HAP-1 (cell line): ENCODE data around the gene SATB1.
"Not testable (repeated sequence)": the region's sequence is repeated elsewhere in the genome, so short reads cannot be mapped to it uniquely, and the experiment has no call there.

Source experiments
- DNase-seq, 2 experiments: peaks; one replicate each; pipeline ENCODE4 v3.0.0-alpha.2; 2016 to 2020; ENCODE audit warnings: low spot score in 2 of 2
- H3K27me3 ChIP-seq: fragments of 250-450 bp; sonication (Bioruptor Pico); 2 replicates; pipeline ENCODE4 v1.5.1; 2020; ENCODE audit warnings: low read depth, mild to moderate bottlenecking, moderate library complexity
- H3K36me3 ChIP-seq: fragments of 250-450 bp; sonication (Bioruptor Pico); replicated peaks from 2 replicates; pipeline ENCODE4 v1.5.1; 2020; ENCODE audit warnings: mild to moderate bottlenecking
- H3K4me1 ChIP-seq: fragments of 250-450 bp; sonication (Bioruptor Pico); 2 replicates; pipeline ENCODE4 v1.5.1; 2020; ENCODE audit warnings: mild to moderate bottlenecking
- H3K4me3 ChIP-seq: fragments of 250-450 bp; sonication (Bioruptor Pico); 2 replicates; pipeline ENCODE4 v1.5.1; 2020; ENCODE audit warnings: mild to moderate bottlenecking, moderate library complexity
- H3K9me3 ChIP-seq: fragments of 250-450 bp; sonication (Bioruptor Pico); 2 replicates; pipeline ENCODE4 v1.5.1; 2020; ENCODE audit warnings: mild to moderate bottlenecking, moderate library complexity
- in situ Hi-C: fragments of 300-500 bp; cut with MboI; formaldehyde crosslinking; loops from 3 replicates; pipeline ENCODE4 v1.14.3; 2020; ENCODE audit warnings: low sequenced_read_pairs, inconsistent platforms, mixed read lengths

The SATB1 gene

GRCh38 chr3:18424729-18425640 lies at the start of gene SATB1:
Gene SATB1, minus strand, starts transcription at chr3:18425339. Its CDS starts 4,372 bp downstream, at chr3:18420967.
- Histone ChIP-seq H3K27me3 (no peaks in the 10 kb centered on the region), H3K36me3 (peaks cover 7% of the 10 kb centered on the region), H3K4me3 (peak within 1 kb of the TSS; percentile 64), H3K9me3 (no peaks in the 10 kb centered on the region), H3K4me1 (peaks cover 38% of the 10 kb centered on the region)
- in situ Hi-C loops, result no loop called here
- peak; percentile 50 to 91 for DNase-seq

GRCh38 chr3:18474202-18474601 lies 49.1 kb upstream of the SATB1 start:
- Histone ChIP-seq H3K4me1 (no peaks in the 10 kb centered on the region), H3K36me3 (no peaks in the 10 kb centered on the region), H3K4me3 (no peak overlapping the region), H3K27me3 (no peaks in the 10 kb centered on the region), H3K9me3 (no peaks in the 10 kb centered on the region)
- no peak for DNase-seq
- in situ Hi-C loops, result no loop called here

- Histone ChIP-seq H3K36me3 (no peaks in the 10 kb centered on the region), H3K27me3 (no peaks in the 10 kb centered on the region), H3K4me3 (no peak overlapping the region), H3K9me3 (no peaks in the 10 kb centered on the region), H3K4me1 (no peaks in the 10 kb centered on the region)
- DNase-seq, result no peak
- in situ Hi-C loops, result no loop called here
Observed at GRCh38 chr3:18469775-18470174, 44.6 kb upstream of the SATB1 start.

- in situ Hi-C loops, result no loop called here
- Histone ChIP-seq H3K4me1 (no peaks in the 10 kb centered on the region), H3K27me3 (no peaks in the 10 kb centered on the region), H3K9me3 (no peaks in the 10 kb centered on the region), H3K4me3 (no peak overlapping the region), H3K36me3 (no peaks in the 10 kb centered on the region)
- DNase-seq, result no peak
Observed at GRCh38 chr3:18466136-18466535, 41.0 kb upstream of the SATB1 start.

GRCh38 chr3:18454766-18455165 lies 29.6 kb upstream of the SATB1 start:
- in situ Hi-C loops, result no loop called here
- DNase-seq, result no peak
- H3K9me3 ChIP-seq, result no peaks in the 10 kb centered on the region

GRCh38 chr3:18449618-18450017 lies 24.5 kb upstream of the SATB1 start:
- DNase-seq, result not testable (repeated sequence)

More at GRCh38 chr3:18454766-18455165, 29.6 kb upstream of the SATB1 start:
- Histone ChIP-seq H3K36me3 (no peaks in the 10 kb centered on the region), H3K4me1 (peaks cover 11% of the 10 kb centered on the region), H3K27me3 (no peaks in the 10 kb centered on the region), H3K4me3 (no peak overlapping the region)

GRCh38 chr3:18447720-18448119 lies 22.6 kb upstream of the SATB1 start:
- Histone ChIP-seq H3K4me3 (no peak overlapping the region), H3K9me3 (no peaks in the 10 kb centered on the region), H3K36me3 (peaks cover 4% of the 10 kb centered on the region; the same call in 1 of the 2 replicates), H3K4me1 (peaks cover 18% of the 10 kb centered on the region), H3K27me3 (no peaks in the 10 kb centered on the region)
- no peak for DNase-seq
- in situ Hi-C loops, result no loop called here

More at GRCh38 chr3:18449618-18450017, 24.5 kb upstream of the SATB1 start:
- in situ Hi-C loops, H3K9me3 ChIP-seq, H3K36me3 ChIP-seq, H3K27me3 ChIP-seq, H3K4me3 ChIP-seq: not testable (repeated sequence)
- H3K4me1 ChIP-seq, result peaks cover 19% of the 10 kb centered on the region

GRCh38 chr3:18446149-18446825 lies 21.1 kb upstream of the SATB1 start:
- peaks cover 4% of the 10 kb centered on the region; the same call in 1 of the 2 replicates for H3K36me3 ChIP-seq
- no peaks in the 10 kb centered on the region for H3K9me3 ChIP-seq
- in situ Hi-C loops, result no loop called here
- H3K27me3 ChIP-seq, result no peaks in the 10 kb centered on the region
- DNase-seq, result peak; percentile 22 to 29
- H3K4me3 ChIP-seq, result peak overlapping the region; percentile 49
- H3K4me1 ChIP-seq, result peaks cover 26% of the 10 kb centered on the region

- in situ Hi-C loops, result no loop called here
- peak overlapping the region; percentile 49 for H3K4me3 ChIP-seq
- DNase-seq, result peak in 1 of 2 experiments; percentile 34
- H3K4me1 ChIP-seq, result peaks cover 27% of the 10 kb centered on the region
- no peaks in the 10 kb centered on the region for H3K27me3 ChIP-seq
- peaks cover 4% of the 10 kb centered on the region; the same call in 1 of the 2 replicates for H3K36me3 ChIP-seq
- H3K9me3 ChIP-seq, result no peaks in the 10 kb centered on the region
Observed at GRCh38 chr3:18445401-18446148, 20.4 kb upstream of the SATB1 start.

- Histone ChIP-seq H3K4me3 (peak overlapping the region; percentile 57), H3K4me1 (peaks cover 33% of the 10 kb centered on the region), H3K27me3 (no peaks in the 10 kb centered on the region), H3K9me3 (no peaks in the 10 kb centered on the region), H3K36me3 (peaks cover 4% of the 10 kb centered on the region; the same call in 1 of the 2 replicates)
- in situ Hi-C loops, result no loop called here
- peak; percentile 57 to 77 for DNase-seq
Observed at GRCh38 chr3:18444595-18445400, 19.7 kb upstream of the SATB1 start.

GRCh38 chr3:18443665-18444594 lies 18.8 kb upstream of the SATB1 start:
- peak; percentile 18 to 67 for DNase-seq
- in situ Hi-C loops, result no loop called here
- Histone ChIP-seq H3K4me3 (peak overlapping the region; percentile 57), H3K4me1 (peaks cover 39% of the 10 kb centered on the region), H3K36me3 (peaks cover 4% of the 10 kb centered on the region; the same call in 1 of the 2 replicates), H3K27me3 (no peaks in the 10 kb centered on the region), H3K9me3 (no peaks in the 10 kb centered on the region)
